Esophagus muscularis mucosa (tissue), 4 donors: Measurements from ENCODE around the gene KIF5C. TPM values are rescaled to one million over a fixed set of nuclear protein-coding genes. Genes with fewer than 3 reads are reported as not detected.

Experiments
- DNase-seq: peaks from one replicate; pipeline ENCODE4 v3.0.0-alpha.2; 2017; ENCODE audit errors: extremely low spot score
- H3K27ac ChIP-seq, 4 donors: fragments of 200-600 bp; sonication (generic); replicated peaks in 1 of 4; 1 replicate in 3 of 4; 2 replicates in 1 of 4; pipeline ENCODE4 v1.5.1; 2016 to 2019; ENCODE audit warnings: mild to moderate bottlenecking in 1 of 4
- H3K27me3 ChIP-seq, 4 donors: fragments of 200-600 bp; sonication (generic); one replicate each; pipeline versions ENCODE4 v1.5.1 to v1.6.0; 2016 to 2019
- H3K36me3 ChIP-seq, 4 donors: fragments of 200-600 bp; sonication (generic); one replicate each; pipeline ENCODE4 v1.5.1; 2016 to 2019
- H3K4me1 ChIP-seq, 4 donors: fragments of 200-600 bp; sonication (generic); one replicate each; pipeline ENCODE4 v1.5.1; 2016 to 2019
- H3K4me3 ChIP-seq, 4 donors: fragments of 200-600 bp; sonication (generic); 1 replicate in 2 of 4; 2 replicates in 2 of 4; pipeline ENCODE4 v1.5.1; 2016 to 2019; ENCODE audit warnings: mild to moderate bottlenecking in 4 of 4, moderate library complexity in 1 of 4
- H3K9me3 ChIP-seq, 4 donors: fragments of 200-600 bp; sonication (generic); 1 replicate in 3 of 4; 2 replicates in 1 of 4; pipeline ENCODE4 v1.5.1; 2016 to 2019
- CTCF ChIP-seq, 3 experiments: fragments of 200-600 bp in 2 of 3; fragments of 450-650 bp in 1 of 3; sonication (generic) in 2 of 3; IDR thresholded peaks; one replicate each; pipeline ENCODE4 v1.5.1; 2017 to 2019; ENCODE audit warnings: antibody characterized with exemption in 3 of 3, mild to moderate bottlenecking in 2 of 3, moderate library complexity in 1 of 3
- EP300 ChIP-seq: sonication (generic); formaldehyde crosslinking; IDR thresholded peaks from one replicate; pipeline ENCODE4 v1.6.1; 2017; ENCODE audit warnings: antibody characterized with exemption
- POLR2A ChIP-seq: fragments of 450-650 bp; IDR thresholded peaks from one replicate; pipeline ENCODE4 v1.6.1; 2017; ENCODE audit warnings: antibody characterized with exemption, moderate library complexity, mild to moderate bottlenecking, low read depth
- POLR2AphosphoS5 ChIP-seq, 2 donors: sonication (generic); formaldehyde crosslinking; IDR thresholded peaks; one replicate each; pipeline ENCODE4 v1.6.1; 2017; ENCODE audit warnings: antibody characterized with exemption in 2 of 2
- WGBS: methylation state at CpG from one replicate; pipeline ENCODE4 v1.1.5; 2018; 5-methylcytosine and 5-hydroxymethylcytosine counted together
- intact Hi-C: fragments of 100-400 bp; cut with DNase I; formaldehyde crosslinking; loops from one replicate; pipeline ENCODE4 v1.15.1; 2023
- total RNA-seq, 4 donors: library from RNA; depleted of rRNA; stranded (reverse); fragments of >200 nt; gene quantifications; one replicate each; pipeline versions ENCODE4 v1.1.0 to v1.2.1, GENCODE V29; 2016

KIF5C gene
- total RNA-seq, 4 donors from 2014 or later = 2.9 to 4.6 (median 3.2) TPM

GRCh38 chr2:148959745-148960144 is 84.7 kb downstream of the KIF5C start:
- DNase-seq = no peak
- TF ChIP-seq CTCF (IDR thresholded peaks at IDR 0.05) = no peak
- TF ChIP-seq POLR2AphosphoS5 (IDR thresholded peaks at IDR 0.05) = no peak
- no peak for TF ChIP-seq POLR2A
- no peak for TF ChIP-seq EP300
- intact Hi-C loops = no loop called here
- H3K27me3 ChIP-seq = no peaks in the 10 kb centered on the region
- H3K4me3 ChIP-seq = no peak overlapping the region
- no peak overlapping the region for H3K27ac ChIP-seq
- H3K9me3 ChIP-seq = no peaks in the 10 kb centered on the region
- no peaks in the 10 kb centered on the region for H3K4me1 ChIP-seq
- no peaks in the 10 kb centered on the region for H3K36me3 ChIP-seq
- WGBS = 93% methylated on average over 5 of the region's 5 CpGs

- Histone ChIP-seq H3K4me1 (no peaks in the 10 kb centered on the region), H3K27me3 (no peaks in the 10 kb centered on the region), H3K9me3 (no peaks in the 10 kb centered on the region), H3K27ac (no peak overlapping the region), H3K36me3 (no peaks in the 10 kb centered on the region), H3K4me3 (no peak overlapping the region)
- DNase-seq = no peak
- TF ChIP-seq CTCF (IDR thresholded peaks at IDR 0.05) (no peak), POLR2AphosphoS5 (IDR thresholded peaks at IDR 0.05) (no peak), EP300 (no peak), POLR2A (no peak)
- intact Hi-C loops = no loop called here
- WGBS = 94% methylated on average over 3 of the region's 3 CpGs
Observed at GRCh38 chr2:148960483-148960882, 85.5 kb downstream of the KIF5C start.

GRCh38 chr2:148963461-148963860 is 88.4 kb downstream of the KIF5C start:
- Histone ChIP-seq H3K27ac (no peak overlapping the region), H3K4me1 (peaks cover 0 to 8% (median 5%) of the 10 kb centered on the region in 4 donors), H3K4me3 (no peak overlapping the region), H3K27me3 (no peaks in the 10 kb centered on the region), H3K9me3 (no peaks in the 10 kb centered on the region), H3K36me3 (no peaks in the 10 kb centered on the region)
- intact Hi-C loops = no loop called here
- TF ChIP-seq POLR2A = no peak
- TF ChIP-seq EP300 = no peak
- TF ChIP-seq CTCF (IDR thresholded peaks at IDR 0.05) = no peak
- TF ChIP-seq POLR2AphosphoS5 (IDR thresholded peaks at IDR 0.05) = no peak
- WGBS = 91% methylated on average over 3 of the region's 3 CpGs
- no peak for DNase-seq

GRCh38 chr2:148965623-148966437 is 90.8 kb downstream of the KIF5C start:
- H3K4me3 ChIP-seq = no peak overlapping the region
- 70% methylated on average over 12 of the region's 12 CpGs for WGBS
- no peak for DNase-seq
- H3K4me1 ChIP-seq = peaks cover 0 to 17% (median 7%) of the 10 kb centered on the region in 4 donors
- H3K27ac ChIP-seq = no peak overlapping the region
- intact Hi-C loops = no loop called here
- no peaks in the 10 kb centered on the region for H3K27me3 ChIP-seq
- no peaks in the 10 kb centered on the region for H3K9me3 ChIP-seq
- no peaks in the 10 kb centered on the region for H3K36me3 ChIP-seq
- TF ChIP-seq POLR2A (no peak), CTCF (IDR thresholded peaks at IDR 0.05) (no peak), POLR2AphosphoS5 (IDR thresholded peaks at IDR 0.05) (no peak), EP300 (no peak)

DNA sequence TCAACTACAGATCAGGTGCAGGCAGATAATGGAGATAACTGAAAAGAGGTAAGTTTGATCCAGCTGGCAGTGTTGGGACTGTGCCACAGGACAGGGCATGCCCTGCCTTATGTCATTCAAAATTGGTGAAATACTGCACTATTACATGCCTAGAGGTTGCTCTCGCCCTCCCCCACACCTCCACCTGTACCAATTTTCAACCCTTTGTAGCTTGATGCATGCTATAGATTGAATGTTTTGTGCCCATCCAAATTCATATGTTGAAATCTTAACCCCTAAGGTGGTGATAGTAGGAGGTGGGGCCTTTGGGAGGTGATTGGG is 91.4 kb downstream of the KIF5C start:
- H3K36me3 ChIP-seq = no peaks in the 10 kb centered on the region
- 64% methylated on average over 1 of the region's 1 CpG for WGBS
- intact Hi-C loops = no loop called here
- no peaks in the 10 kb centered on the region for H3K9me3 ChIP-seq
- TF ChIP-seq POLR2AphosphoS5 (IDR thresholded peaks at IDR 0.05) (no peak), POLR2A (no peak), EP300 (no peak), CTCF (IDR thresholded peaks at IDR 0.05) (no peak)
- DNase-seq = no peak
- H3K27me3 ChIP-seq = no peaks in the 10 kb centered on the region
- H3K4me3 ChIP-seq = no peak overlapping the region
- H3K4me1 ChIP-seq = peaks cover 0 to 17% (median 7%) of the 10 kb centered on the region in 4 donors
- no peak overlapping the region for H3K27ac ChIP-seq
